GM12878 (cell line): ENCODE measurements around the gene VSTM2L.

Source experiments
- EP300 ChIP-seq, 2 experiments: fragments of 150-350 bp in 1 of 2; IDR thresholded peaks; 2 replicates each; pipeline ENCODE4 v1.6.1; 2011 to 2012; ENCODE audit warnings: low read depth in 2 of 2, low read length in 2 of 2, borderline replicate concordance in 1 of 2, improper control_type of control experiment in 1 of 2, inconsistent platforms in 1 of 2; ENCODE audit not compliant: control insufficient read depth in 1 of 2
- NFYB ChIP-seq: IDR thresholded peaks from 2 replicates; pipeline ENCODE4 v1.6.1; 2011; ENCODE audit warnings: low read depth, mild to moderate bottlenecking, low read length, improper control_type of control experiment, moderate library complexity; ENCODE audit not compliant: insufficient read depth
- RBBP5 ChIP-seq: fragments of 200-600 bp; sonication (generic); conservative IDR thresholded peaks from 2 replicates; pipeline ENCODE4 v1.6.1; 2016
- RELA ChIP-seq: fragments of 450-650 bp; IDR thresholded peaks from 2 replicates; pipeline ENCODE4 v1.8.0; 2014; ENCODE audit warnings: borderline replicate concordance; ENCODE audit not compliant: partially characterized antibody
- RFX5 ChIP-seq: IDR thresholded peaks from 2 replicates; pipeline ENCODE4 v1.6.1; 2011; ENCODE audit warnings: low read depth, low read length, improper control_type of control experiment
- SMC3 ChIP-seq: IDR thresholded peaks from 2 replicates; pipeline ENCODE4 v1.6.1; 2011; ENCODE audit warnings: low read length, improper control_type of control experiment, borderline replicate concordance
- TF ChIP-seq, protein P1 (sequence below): IDR thresholded peaks from 2 replicates; pipeline ENCODE4 v1.6.1; 2011; ENCODE audit warnings: mild to moderate bottlenecking, low read depth, low read length, moderate library complexity; ENCODE audit not compliant: insufficient replicate concordance
- TF ChIP-seq, protein P2 (sequence below), 3 experiments: IDR thresholded peaks in 2 of 3; conservative IDR thresholded peaks in 1 of 3; 2 replicates each; pipeline ENCODE4 v1.5.1; 2011; ENCODE audit warnings: low read depth in 3 of 3, low read length in 3 of 3, mild to moderate bottlenecking in 3 of 3, control low read depth in 2 of 3, moderate library complexity in 2 of 3, inconsistent platforms in 1 of 3, mixed read lengths in 1 of 3; ENCODE audit not compliant: control insufficient read depth in 2 of 3, insufficient read depth in 1 of 3; ENCODE audit errors: extremely low read depth in 1 of 3

DNA sequence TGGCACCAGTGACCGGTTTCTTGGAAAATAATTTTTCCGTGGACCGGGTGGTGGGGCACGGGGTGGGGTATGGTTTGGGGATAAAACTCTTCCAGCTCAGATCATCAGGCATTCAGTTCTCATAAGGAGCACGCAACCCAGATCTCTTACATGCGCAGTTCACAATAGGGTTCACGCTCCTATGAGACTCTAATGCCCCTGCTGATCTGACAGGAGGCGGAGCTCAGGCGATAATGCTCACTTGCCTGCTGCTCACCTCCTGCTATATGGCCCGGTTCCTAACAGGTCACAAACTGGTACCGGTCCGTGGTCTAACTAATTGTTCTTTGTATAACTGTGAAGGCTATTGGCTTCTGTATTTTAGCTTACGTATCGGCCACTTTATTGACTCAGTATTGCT is 51.7 kb downstream of the VSTM2L start:
- TF ChIP-seq, protein P1, sequence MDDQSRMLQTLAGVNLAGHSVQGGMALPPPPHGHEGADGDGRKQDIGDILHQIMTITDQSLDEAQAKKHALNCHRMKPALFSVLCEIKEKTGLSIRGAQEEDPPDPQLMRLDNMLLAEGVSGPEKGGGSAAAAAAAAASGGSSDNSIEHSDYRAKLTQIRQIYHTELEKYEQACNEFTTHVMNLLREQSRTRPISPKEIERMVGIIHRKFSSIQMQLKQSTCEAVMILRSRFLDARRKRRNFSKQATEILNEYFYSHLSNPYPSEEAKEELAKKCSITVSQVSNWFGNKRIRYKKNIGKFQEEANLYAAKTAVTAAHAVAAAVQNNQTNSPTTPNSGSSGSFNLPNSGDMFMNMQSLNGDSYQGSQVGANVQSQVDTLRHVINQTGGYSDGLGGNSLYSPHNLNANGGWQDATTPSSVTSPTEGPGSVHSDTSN: no peak
- TF ChIP-seq RFX5 (no peak), RELA (no peak), RBBP5 (no peak), EP300 (IDR thresholded peaks at IDR 0.05; ENCODE audit: borderline replicate concordance in 1 of 2, control insufficient read depth in 1 of 2, low read depth in 2 of 2, low read length in 2 of 2) (no peak), SMC3 (no peak), NFYB (no peak)
- TF ChIP-seq, protein P2, sequence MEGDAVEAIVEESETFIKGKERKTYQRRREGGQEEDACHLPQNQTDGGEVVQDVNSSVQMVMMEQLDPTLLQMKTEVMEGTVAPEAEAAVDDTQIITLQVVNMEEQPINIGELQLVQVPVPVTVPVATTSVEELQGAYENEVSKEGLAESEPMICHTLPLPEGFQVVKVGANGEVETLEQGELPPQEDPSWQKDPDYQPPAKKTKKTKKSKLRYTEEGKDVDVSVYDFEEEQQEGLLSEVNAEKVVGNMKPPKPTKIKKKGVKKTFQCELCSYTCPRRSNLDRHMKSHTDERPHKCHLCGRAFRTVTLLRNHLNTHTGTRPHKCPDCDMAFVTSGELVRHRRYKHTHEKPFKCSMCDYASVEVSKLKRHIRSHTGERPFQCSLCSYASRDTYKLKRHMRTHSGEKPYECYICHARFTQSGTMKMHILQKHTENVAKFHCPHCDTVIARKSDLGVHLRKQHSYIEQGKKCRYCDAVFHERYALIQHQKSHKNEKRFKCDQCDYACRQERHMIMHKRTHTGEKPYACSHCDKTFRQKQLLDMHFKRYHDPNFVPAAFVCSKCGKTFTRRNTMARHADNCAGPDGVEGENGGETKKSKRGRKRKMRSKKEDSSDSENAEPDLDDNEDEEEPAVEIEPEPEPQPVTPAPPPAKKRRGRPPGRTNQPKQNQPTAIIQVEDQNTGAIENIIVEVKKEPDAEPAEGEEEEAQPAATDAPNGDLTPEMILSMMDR (IDR thresholded peaks at IDR 0.05 in 2 of 3, conservative IDR thresholded peaks at IDR 0.05 in 1 of 3; ENCODE audit: control insufficient read depth in 2 of 3, extremely low read depth in 1 of 3, insufficient read depth in 1 of 3, low read depth in 3 of 3, low read length in 3 of 3): no peak
